Suppressor macrophage treated with lipopolysaccharide for 4 hours (primary cell): ENCODE data around the gene TMEM114.

Experiments used
- DNase-seq: peaks from one replicate; pipeline ENCODE4 v3.0.0-alpha.2; 2020

The TMEM114 gene

GRCh38 chr16:8611122-8611521 lies 20.8 kb upstream of the TMEM114 start:
- no peak for DNase-seq

GRCh38 chr16:8607214-8607613 lies 16.9 kb upstream of the TMEM114 start:
- no peak for DNase-seq

- no peak for DNase-seq
Measured at GRCh38 chr16:8605554-8605953, 15.2 kb upstream of the TMEM114 start.

- no peak for DNase-seq
Measured at GRCh38 chr16:8600144-8600775, 9.9 kb upstream of the TMEM114 start.

- DNase-seq, result no peak
Measured at GRCh38 chr16:8596581-8596980, 6.3 kb upstream of the TMEM114 start.

- DNase-seq, result no peak
Measured at GRCh38 chr16:8595783-8596182, 5.5 kb upstream of the TMEM114 start.

GRCh38 chr16:8594149-8594666 lies 3.9 kb upstream of the TMEM114 start:
- DNase-seq, result peak; percentile 68

GRCh38 chr16:8591451-8591850 lies 1.1 kb upstream of the TMEM114 start:
- no peak for DNase-seq

GRCh38 chr16:8590811-8591210 lies 500 bp upstream of the TMEM114 start:
- DNase-seq, result no peak

- DNase-seq, result no peak
Measured at GRCh38 chr16:8589057-8589899, 1.0 kb downstream of the TMEM114 start.

GRCh38 chr16:8588682-8589056 lies 1.6 kb downstream of the TMEM114 start:
- DNase-seq, result no peak

GRCh38 chr16:8587065-8587464 lies 3.2 kb downstream of the TMEM114 start:
- no peak for DNase-seq

GRCh38 chr16:8585857-8586256 lies 4.5 kb downstream of the TMEM114 start:
- DNase-seq, result peak; percentile 52

- peak; percentile 53 for DNase-seq
Measured at GRCh38 chr16:8585041-8585440, 5.3 kb downstream of the TMEM114 start.

GRCh38 chr16:8583732-8584131 lies 6.6 kb downstream of the TMEM114 start:
- DNase-seq, result peak; percentile 47

GRCh38 chr16:8583199-8583598 lies 7.1 kb downstream of the TMEM114 start:
- peak; percentile 54 for DNase-seq

GRCh38 chr16:8581831-8582580 lies 8.3 kb downstream of the TMEM114 start:
- peak; percentile 85 for DNase-seq

- DNase-seq, result no peak
Measured at GRCh38 chr16:8579559-8579958, 10.8 kb downstream of the TMEM114 start.

GRCh38 chr16:8577678-8578304 lies 12.5 kb downstream of the TMEM114 start:
- no peak for DNase-seq

- DNase-seq, result no peak
Measured at GRCh38 chr16:8576141-8577004, 13.9 kb downstream of the TMEM114 start.

GRCh38 chr16:8575399-8575798 lies 14.9 kb downstream of the TMEM114 start:
- DNase-seq, result no peak
